Activated T-cell treated with anti-CD3 and anti-CD28 coated beads, Interleukin-2, amount 50 U/mL, for 48 hours (primary cell): ENCODE data around the gene AMPD3.
"Not testable (repeated sequence)": the region's sequence is repeated elsewhere in the genome, so short reads cannot be mapped to it uniquely, and the experiment has no call there.

Experiments
- DNase-seq, 2 experiments: peaks; one replicate each; pipeline ENCODE4 v3.0.0-alpha.2; 2020

The AMPD3 gene

GRCh38 chr11:10454878-10455631 is at the start of gene AMPD3:
AMPD3 (plus strand) TSS chr11:10455264; CDS start chr11:10461520, 6,256 bp downstream.
- DNase-seq: peak; percentile 43 to 55

GRCh38 chr11:10405865-10406592 is 49.0 kb upstream of the AMPD3 start:
- DNase-seq: peak; percentile 49 to 56

- DNase-seq: no peak
These were observed 48.0 kb upstream of the AMPD3 start for GRCh38 chr11:10407055-10407454.

GRCh38 chr11:10407749-10408685 is 47.0 kb upstream of the AMPD3 start:
- no peak for DNase-seq

GRCh38 chr11:10409207-10409661 is 45.8 kb upstream of the AMPD3 start:
- DNase-seq: no peak

GRCh38 chr11:10410106-10410843 is 44.8 kb upstream of the AMPD3 start:
- no peak for DNase-seq

GRCh38 chr11:10410844-10411200 is 44.2 kb upstream of the AMPD3 start:
- no peak for DNase-seq

GRCh38 chr11:10412266-10412665 is 42.8 kb upstream of the AMPD3 start:
- no peak for DNase-seq

GRCh38 chr11:10413268-10413667 is 41.8 kb upstream of the AMPD3 start:
- peak; percentile 39 to 40 for DNase-seq

GRCh38 chr11:10414181-10414580 is 40.9 kb upstream of the AMPD3 start:
- DNase-seq: no peak

- no peak for DNase-seq
These were observed 40.4 kb upstream of the AMPD3 start for GRCh38 chr11:10414659-10415058.

GRCh38 chr11:10415817-10416392 is 39.2 kb upstream of the AMPD3 start:
- no peak for DNase-seq

- no peak for DNase-seq
These were observed 36.7 kb upstream of the AMPD3 start for GRCh38 chr11:10418259-10418949.

- no peak for DNase-seq
These were observed 36.1 kb upstream of the AMPD3 start for GRCh38 chr11:10418950-10419310.

GRCh38 chr11:10426475-10426874 is 28.6 kb upstream of the AMPD3 start:
- DNase-seq: no peak

GRCh38 chr11:10428453-10428852 is 26.6 kb upstream of the AMPD3 start:
- no peak for DNase-seq

GRCh38 chr11:10429526-10429925 is 25.5 kb upstream of the AMPD3 start:
- DNase-seq: no peak

- DNase-seq: no peak
These were observed 22.6 kb upstream of the AMPD3 start for GRCh38 chr11:10432493-10432892.

GRCh38 chr11:10432971-10433370 is 22.1 kb upstream of the AMPD3 start:
- DNase-seq: no peak

GRCh38 chr11:10436224-10436623 is 18.8 kb upstream of the AMPD3 start:
- no peak for DNase-seq

GRCh38 chr11:10436683-10437082 is 18.4 kb upstream of the AMPD3 start:
- DNase-seq: not testable (repeated sequence)

- DNase-seq: no peak
These were observed 16.6 kb upstream of the AMPD3 start for GRCh38 chr11:10438458-10438857.
